H1 (cell line): Measurements from ENCODE around the gene SLK. TPM values are rescaled to one million over a fixed set of nuclear protein-coding genes. Genes with fewer than 3 reads are reported as not detected.

Source experiments
- CTCF ChIA-PET: fragments of 300-600 bp; sonication (Branson Sonifier 250); formaldehyde crosslinking; loops from one replicate; lab custom pipeline; 2021; ENCODE audit not compliant: partially characterized antibody; lab: Charles Lee
- POLR2A ChIA-PET: fragments of 300-600 bp; sonication (Branson Sonifier 250); formaldehyde crosslinking; loops from one replicate; lab custom pipeline; 2021; ENCODE audit warnings: inconsistent platforms; ENCODE audit not compliant: partially characterized antibody; lab: Charles Lee
- DNase-seq, 2 experiments: peaks; one replicate each; pipeline versions ENCODE4 v3.0.0 to v3.0.0-alpha.2; 2010 to 2022; ENCODE audit warnings: low spot score in 2 of 2, low read depth in 1 of 2, mixed read lengths in 1 of 2
- FAIRE-seq: peaks from 2 replicates; lab custom pipeline; 2011; peaks lifted over from hg19 to GRCh38; lab: Jason Lieb, UNC
- H2AFZ ChIP-seq: 2 replicates; pipeline ENCODE4 v1.8.1; 2012; ENCODE audit warnings: low read length, inconsistent platforms
- H2AK5ac ChIP-seq: 2 replicates; pipeline ENCODE4 v1.6.1; 2013; ENCODE audit warnings: low read depth, low read length
- H2BK120ac ChIP-seq: replicated peaks from 2 replicates; pipeline ENCODE3; 2013; ENCODE audit warnings: low read depth, low read length, inconsistent platforms
- H2BK12ac ChIP-seq: 2 replicates; pipeline ENCODE4 v1.6.1; 2013; ENCODE audit warnings: low read depth, low read length
- H2BK15ac ChIP-seq: 2 replicates; pipeline ENCODE4 v1.6.1; 2013; ENCODE audit warnings: low read length
- H2BK20ac ChIP-seq: 2 replicates; pipeline ENCODE4 v1.6.1; 2013; ENCODE audit warnings: low read length
- H2BK5ac ChIP-seq: 2 replicates; pipeline ENCODE4 v1.6.1; 2013; ENCODE audit warnings: low read depth, low read length
- H3K14ac ChIP-seq: 2 replicates; pipeline ENCODE4 v1.6.1; 2013; ENCODE audit warnings: inconsistent platforms; ENCODE audit not compliant: insufficient read length
- H3K18ac ChIP-seq: 2 replicates; pipeline ENCODE4 v1.6.1; 2013; ENCODE audit warnings: low read length; ENCODE audit errors: extremely low read depth
- H3K23ac ChIP-seq: 2 replicates; pipeline ENCODE4 v1.6.1; 2013; ENCODE audit warnings: inconsistent platforms; ENCODE audit not compliant: insufficient read length
- H3K23me2 ChIP-seq: 2 replicates; pipeline ENCODE4 v1.6.1; 2013; ENCODE audit warnings: low read depth, low read length
- H3K27ac ChIP-seq: 2 replicates; pipeline ENCODE4 v1.6.1; 2011; ENCODE audit warnings: low read depth, low read length, inconsistent platforms
- H3K27me3 ChIP-seq, 4 experiments: replicated peaks in 1 of 4; 1 replicate in 1 of 4; 2 replicates in 3 of 4; pipeline versions ENCODE4 v1.6.1 to v1.8.1; 2011 to 2013; ENCODE audit warnings: low read length in 3 of 4, mild to moderate bottlenecking in 3 of 4, inconsistent platforms in 2 of 4, mixed read lengths in 2 of 4, moderate library complexity in 1 of 4; ENCODE audit not compliant: control insufficient read depth in 3 of 4, insufficient read depth in 3 of 4; ENCODE audit errors: extremely low read depth in 1 of 4
- H3K36me3 ChIP-seq, 4 experiments: 2 replicates each; pipeline versions ENCODE4 v1.6.1 to v1.8.1; 2011 to 2013; ENCODE audit warnings: mild to moderate bottlenecking in 4 of 4, low read length in 3 of 4, moderate library complexity in 2 of 4, control low read depth in 1 of 4, inconsistent platforms in 1 of 4; ENCODE audit not compliant: insufficient read depth in 4 of 4, control insufficient read depth in 2 of 4
- H3K4ac ChIP-seq: replicated peaks from 2 replicates; pipeline ENCODE3; 2013; ENCODE audit warnings: low read length, low read depth, mixed read lengths, inconsistent platforms; ENCODE audit not compliant: insufficient read length
- H3K4me1 ChIP-seq, 4 experiments: replicated peaks in 1 of 4; 1 replicate in 1 of 4; 2 replicates in 3 of 4; pipeline versions ENCODE4 v1.6.1 to v1.8.1; 2011 to 2013; ENCODE audit warnings: low read length in 3 of 4, inconsistent platforms in 2 of 4, mixed read lengths in 1 of 4; ENCODE audit not compliant: insufficient read depth in 4 of 4, control insufficient read depth in 3 of 4
- H3K4me2 ChIP-seq, 2 experiments: 2 replicates each; pipeline versions ENCODE4 v1.6.1 to v1.8.1; 2011 to 2013; ENCODE audit warnings: low read depth in 2 of 2, low read length in 2 of 2, control low read depth in 1 of 2, inconsistent platforms in 1 of 2, mild to moderate bottlenecking in 1 of 2; ENCODE audit not compliant: insufficient read depth in 1 of 2
- H3K4me3 ChIP-seq, 4 experiments: fragments of 200-600, 300-600 bp in 1 of 4; sonication (generic), shearing (Covaris generic), sonication (Bioruptor Twin) in 1 of 4; 2 replicates each; pipeline versions ENCODE4 v1.5.1 to v1.8.1; 2011 to 2016; ENCODE audit warnings: low read length in 4 of 4, low read depth in 3 of 4, control low read depth in 2 of 4, inconsistent platforms in 2 of 4, mild to moderate bottlenecking in 2 of 4, mixed read lengths in 1 of 4, moderate library complexity in 1 of 4; ENCODE audit not compliant: insufficient read depth in 2 of 4; ENCODE audit errors: extremely low read depth in 1 of 4
- H3K56ac ChIP-seq: replicated peaks from 2 replicates; pipeline ENCODE3; 2013; ENCODE audit warnings: low read depth, mild to moderate bottlenecking, mixed read lengths, low read length, inconsistent platforms; ENCODE audit not compliant: insufficient read length
- H3K79me1 ChIP-seq: 2 replicates; pipeline ENCODE4 v1.6.1; 2013; ENCODE audit warnings: low read depth, low read length, control low read depth
- H3K79me2 ChIP-seq, 2 experiments: 2 replicates each; pipeline versions ENCODE4 v1.6.1 to v1.8.1; 2012 to 2013; ENCODE audit warnings: low read length in 2 of 2, mild to moderate bottlenecking in 2 of 2, inconsistent platforms in 1 of 2; ENCODE audit not compliant: insufficient read depth in 2 of 2, control insufficient read depth in 1 of 2
- H3K9ac ChIP-seq, 4 experiments: replicated peaks in 1 of 4; 1 replicate in 1 of 4; 2 replicates in 3 of 4; pipeline versions ENCODE4 v1.6.1 to v1.8.1; 2011 to 2013; ENCODE audit warnings: low read depth in 3 of 4, low read length in 3 of 4, control low read depth in 2 of 4, mild to moderate bottlenecking in 2 of 4, moderate library complexity in 2 of 4, inconsistent platforms in 1 of 4; ENCODE audit errors: extremely low read depth in 1 of 4
- H3K9me3 ChIP-seq, 2 experiments: 2 replicates each; pipeline versions ENCODE4 v1.6.1 to v1.8.1; 2012 to 2013; ENCODE audit warnings: mild to moderate bottlenecking in 2 of 2, moderate library complexity in 2 of 2, control low read depth in 1 of 2, inconsistent platforms in 1 of 2, low read depth in 1 of 2, low read length in 1 of 2, mixed read lengths in 1 of 2; ENCODE audit not compliant: insufficient read depth in 2 of 2
- H4K20me1 ChIP-seq, 2 experiments: replicated peaks in 1 of 2; 2 replicates each; pipeline versions ENCODE3 to v1.8.1; 2011 to 2013; ENCODE audit warnings: inconsistent platforms in 2 of 2, low read length in 2 of 2, mild to moderate bottlenecking in 1 of 2; ENCODE audit not compliant: insufficient read depth in 2 of 2, control insufficient read depth in 1 of 2
- H4K5ac ChIP-seq: 2 replicates; pipeline ENCODE4 v1.6.1; 2013; ENCODE audit warnings: low read length, low read depth, mixed read lengths, inconsistent platforms; ENCODE audit not compliant: insufficient read length
- H4K8ac ChIP-seq: 2 replicates; pipeline ENCODE4 v1.8.0; 2013; ENCODE audit warnings: mild to moderate bottlenecking, moderate library complexity, low read length, inconsistent platforms; ENCODE audit not compliant: insufficient read depth; ENCODE audit errors: extremely low read depth
- H4K91ac ChIP-seq: replicated peaks from 2 replicates; pipeline ENCODE3; 2013; ENCODE audit warnings: low read length, mixed read lengths, inconsistent platforms; ENCODE audit not compliant: insufficient read length
- ASH2L ChIP-seq: fragments of 200-600, 300-600 bp; sonication (generic); IDR thresholded peaks from one replicate; pipeline ENCODE4 v1.7.1; 2017; ENCODE audit warnings: low read length
- BRCA1 ChIP-seq: IDR thresholded peaks from 2 replicates; pipeline ENCODE4 v1.6.1; 2012; ENCODE audit warnings: low read depth, low read length, improper control_type of control experiment
- EZH2 ChIP-seq: fragments of 200-600 bp; sonication (generic); IDR thresholded peaks from 2 replicates; pipeline ENCODE4 v1.7.1; 2012; ENCODE audit warnings: low read depth, mild to moderate bottlenecking, moderate library complexity, low read length, inconsistent platforms; ENCODE audit not compliant: severe bottlenecking
- HDAC2 ChIP-seq, 2 experiments: fragments of 300-600 bp in 1 of 2; sonication (generic) in 1 of 2; IDR thresholded peaks; 2 replicates each; pipeline ENCODE4 v1.6.1; 2011 to 2012; ENCODE audit warnings: low read depth in 2 of 2, low read length in 2 of 2, mild to moderate bottlenecking in 2 of 2, moderate library complexity in 2 of 2, borderline replicate concordance in 1 of 2, inconsistent platforms in 1 of 2
- JUN ChIP-seq: IDR thresholded peaks from 2 replicates; pipeline ENCODE4 v1.6.1; 2011; ENCODE audit warnings: low read depth, mild to moderate bottlenecking, improper control_type of control experiment, low read length
- POLR2A ChIP-seq, 2 experiments: IDR thresholded peaks; 1 replicate in 1 of 2; 2 replicates in 1 of 2; pipeline ENCODE4 v1.6.1; 2011; ENCODE audit warnings: low read depth in 2 of 2, low read length in 2 of 2, mild to moderate bottlenecking in 2 of 2; ENCODE audit errors: control extremely low read depth in 1 of 2
- RAD21 ChIP-seq, 2 experiments: IDR thresholded peaks in 1 of 2; conservative IDR thresholded peaks in 1 of 2; 2 replicates each; pipeline ENCODE4 v1.6.1; 2011; ENCODE audit warnings: low read depth in 2 of 2, low read length in 2 of 2, improper control_type of control experiment in 1 of 2, inconsistent platforms in 1 of 2, mild to moderate bottlenecking in 1 of 2, moderate library complexity in 1 of 2
- RBBP5 ChIP-seq: IDR thresholded peaks from 2 replicates; pipeline ENCODE4 v1.7.1; 2012; ENCODE audit warnings: low read depth, mild to moderate bottlenecking, inconsistent platforms, low read length, moderate library complexity, borderline replicate concordance
- SIX5 ChIP-seq: IDR thresholded peaks from 2 replicates; pipeline ENCODE4 v1.6.1; 2011; ENCODE audit warnings: mild to moderate bottlenecking, low read depth, low read length
- SP4 ChIP-seq: IDR thresholded peaks from 2 replicates; pipeline ENCODE4 v1.6.1; 2012; ENCODE audit warnings: low read length, inconsistent platforms
- SUZ12 ChIP-seq: fragments of 200-600 bp; sonication (generic); IDR thresholded peaks from 2 replicates; pipeline ENCODE4 v1.6.1; 2012; ENCODE audit warnings: mild to moderate bottlenecking, inconsistent platforms, low read length, moderate library complexity, mixed read lengths
- WGBS, 2 experiments: shearing (Covaris generic) in 1 of 2; methylation state at CpG; one replicate each; pipeline versions ENCODE4 v1.1.6 to v1.1.7; 2013 to 2015; ENCODE audit warnings: low lambda C conversion rate in 2 of 2, mixed read lengths in 2 of 2, inconsistent platforms in 1 of 2, low coverage in 1 of 2, missing lambda C conversion rate in 1 of 2; ENCODE audit not compliant: insufficient replicate concordance in 2 of 2, insufficient coverage in 1 of 2, insufficient read length in 1 of 2; ENCODE audit errors: extremely low coverage in 1 of 2, missing lambda C conversion rate in 1 of 2; 5-methylcytosine and 5-hydroxymethylcytosine counted together
- polyA plus RNA-seq, 7 experiments: library from polyadenylated mRNA; depleted of rRNA in 3 of 7; stranded (reverse) in 5 of 7; unstranded in 2 of 7; fragments of >200 nt in 5 of 7; fragments of 200-250 nt in 2 of 7; gene quantifications; 1 replicate in 5 of 7; 2 replicates in 1 of 7; 4 replicates in 1 of 7; pipeline versions ENCODE4 v1.2.1 to v1.2.3, GENCODE V29; 2011 to 2013; ENCODE audit warnings: missing spikeins in 2 of 7, mixed read lengths in 2 of 7
- total RNA-seq: library from RNA; stranded (reverse); fragmentation: NEBNext Ultra II Directional; extraction: Animal tissue kit (Norgen Biotek cat#: 25700); gene quantifications from 2 replicates; pipeline ENCODE4 v1.2.1, GENCODE V29; 2021
- TF ChIP-seq, protein P1 (sequence below): IDR thresholded peaks from 2 replicates; pipeline ENCODE4 v1.6.1; 2011; ENCODE audit warnings: low read depth, mild to moderate bottlenecking, low read length; ENCODE audit not compliant: insufficient read depth

Gene SLK
- total and polyA plus RNA-seq, 2 of the 8 experiments (the other 6 are each of a cell fraction or from before 2014, with no cell fraction given) = 2.7 to 18.3 TPM

DNA sequence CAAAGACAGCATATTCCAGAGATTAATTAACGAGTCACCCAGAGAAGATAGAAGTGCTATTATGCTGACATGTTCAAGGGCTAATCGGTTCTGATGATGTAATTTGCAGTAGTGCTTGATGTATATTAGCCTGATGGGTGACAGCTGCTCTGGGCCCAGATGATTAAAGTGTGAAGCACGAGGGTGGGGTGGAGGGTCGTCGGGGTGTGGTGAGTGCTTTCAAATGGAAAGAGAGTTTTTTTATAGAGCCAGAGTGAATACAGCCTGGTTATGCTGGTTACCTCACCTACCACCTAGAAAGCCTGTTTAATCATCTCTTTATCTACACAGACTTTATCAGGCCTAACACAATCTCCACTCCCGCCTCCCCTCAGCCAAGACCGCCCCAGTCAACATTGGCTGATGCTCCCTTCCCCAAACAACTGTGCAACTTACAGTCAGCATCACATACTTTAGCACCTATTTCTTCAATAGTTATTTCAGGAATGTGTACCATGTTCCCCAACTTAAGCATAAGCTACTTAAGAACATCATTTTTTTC, 37.5 kb upstream of the SLK start:
- DNase-seq (no peak), FAIRE-seq (no peak)
- Histone ChIP-seq H3K23me2 (no peaks in the 10 kb centered on the region), H3K9me3 (no peaks in the 10 kb centered on the region), H3K79me1 (no peaks in the 10 kb centered on the region), H2BK15ac (no peak overlapping the region), H2BK20ac (no peak overlapping the region), H3K56ac (no peak overlapping the region), H3K18ac (no peak overlapping the region), H3K27ac (no peak overlapping the region), H3K36me3 (no peaks in the 10 kb centered on the region), H2BK12ac (no peak overlapping the region), H3K23ac (no peak overlapping the region), H3K4me3 (no peak overlapping the region), H2BK5ac (no peak overlapping the region), H3K4me2 (no peak overlapping the region; a peak in 1 of 4 replicates), H4K20me1 (no peaks in the 10 kb centered on the region), H3K79me2 (no peaks in the 10 kb centered on the region), H4K5ac (no peak overlapping the region), H2AFZ (no peak overlapping the region), H3K4me1 (peaks cover 0 to 5% (median 4%) of the 10 kb centered on the region in 4 experiments; a peak in 3 of 7 replicates), H3K14ac (no peak overlapping the region), H3K4ac (no peak overlapping the region), H2BK120ac (no peak overlapping the region), H3K27me3 (no peaks in the 10 kb centered on the region), H2AK5ac (no peak overlapping the region), H3K9ac (no peak overlapping the region), H4K91ac (no peak overlapping the region), H4K8ac (no peak overlapping the region)
- 76% methylated on average over 7 of the region's 7 CpGs; no CpG with 5 or more reads in 1 of the 2 experiments for WGBS, 2 experiments
- ChIA-PET POLR2A (no interaction called here), CTCF (interaction anchor here (0.8 to 2.5 kb wide), 4 partner anchors 9 to 217 kb away, joined by 3 to 8 read pairs (median 4); no protein-coding TSS in a partner anchor)
- TF ChIP-seq HDAC2 (IDR thresholded peaks at IDR 0.05; ENCODE audit: borderline replicate concordance in 1 of 2, low read depth in 2 of 2, low read length in 2 of 2) (no peak), ASH2L (no peak), SUZ12 (no peak), JUN (no peak), POLR2A (IDR thresholded peaks at IDR 0.05; ENCODE audit: control extremely low read depth in 1 of 2, low read depth in 2 of 2, low read length in 2 of 2) (no peak), SP4 (no peak), BRCA1 (no peak), RAD21 (IDR thresholded peaks at IDR 0.05 in 1 of 2, conservative IDR thresholded peaks at IDR 0.05 in 1 of 2; ENCODE audit: low read depth in 2 of 2, low read length in 2 of 2) (no peak), EZH2 (no peak), RBBP5 (no peak), SIX5 (no peak)
- TF ChIP-seq, protein P1, sequence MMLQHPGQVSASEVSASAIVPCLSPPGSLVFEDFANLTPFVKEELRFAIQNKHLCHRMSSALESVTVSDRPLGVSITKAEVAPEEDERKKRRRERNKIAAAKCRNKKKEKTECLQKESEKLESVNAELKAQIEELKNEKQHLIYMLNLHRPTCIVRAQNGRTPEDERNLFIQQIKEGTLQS = no peak
